Heart left ventricle (tissue), 13 donors: Measurements from ENCODE around the gene MEGF9.

Experiments
- POLR2A ChIP-seq, 2 donors: fragments of 450-650 bp; IDR thresholded peaks; one replicate each; pipeline ENCODE4 v1.6.1; 2017; ENCODE audit warnings: antibody characterized with exemption in 2 of 2, mild to moderate bottlenecking in 2 of 2, moderate library complexity in 2 of 2
- TF ChIP-seq, protein P1 (sequence below), 12 donors: fragments of 200-600 bp; sonication (generic) in 4 of 12; IDR thresholded peaks; one replicate each; pipeline versions ENCODE4 v1.5.0 to v1.8.0; 2018 to 2022; ENCODE audit warnings: antibody characterized with exemption in 12 of 12, mild to moderate bottlenecking in 5 of 12
- donor health status: ischemic (EF 13 %, LVEDD 7.1; RV severe dilation, severe dysfunction).
- donor health status: DM: no; HTN: yes; CAD: no.
- donor health status: DM: no; HTN: no; CAD: no.
- donor health status: ischemic (EF 25% LVEDD 6.9; RV normal size, moderate dysfunction).
- donor health status: ischemic (EF 25% LVEDD 5.7; RV mildly dilated, moderate dysfunction).
- donor health status: ischemic (EF 35%, LVEDD 5.7; RV mildly dilated, moderate dysfunction).
- donor health status: nonischemic (EF 11% LVEDD 7.7; RV severe dilation, severe dysfunction).
- donor health status: DM: yes; HTN: yes; CAD: no.
- donor health status: PGD.
- donor health status: ischemic (EF 29% LVEDD 5.4; RV normal size, mild dysfunction).
- donor health status: nonischemic (EF 23%, LVEDD 6.1; RV moderate dilation, normal function).

DNA sequence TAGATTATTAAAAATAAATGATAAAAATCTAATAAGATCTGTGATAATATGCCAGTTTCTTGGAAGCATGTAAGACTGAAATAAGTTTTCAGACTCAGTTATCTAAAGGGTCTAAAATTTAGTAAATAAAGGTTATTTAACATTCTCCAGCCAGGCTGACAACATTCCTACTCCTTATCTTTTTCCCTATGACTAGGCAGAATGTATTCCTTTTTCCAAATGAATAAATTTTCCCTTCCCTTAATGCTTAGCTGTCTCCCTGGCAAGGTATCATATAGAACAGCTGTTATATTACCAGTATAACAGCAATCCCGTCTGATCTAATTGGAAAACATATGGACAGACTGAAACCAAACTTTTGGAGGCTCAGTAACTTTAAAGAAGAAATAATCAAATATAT, 13.0 kb downstream of the MEGF9 start:
- TF ChIP-seq, protein P1, sequence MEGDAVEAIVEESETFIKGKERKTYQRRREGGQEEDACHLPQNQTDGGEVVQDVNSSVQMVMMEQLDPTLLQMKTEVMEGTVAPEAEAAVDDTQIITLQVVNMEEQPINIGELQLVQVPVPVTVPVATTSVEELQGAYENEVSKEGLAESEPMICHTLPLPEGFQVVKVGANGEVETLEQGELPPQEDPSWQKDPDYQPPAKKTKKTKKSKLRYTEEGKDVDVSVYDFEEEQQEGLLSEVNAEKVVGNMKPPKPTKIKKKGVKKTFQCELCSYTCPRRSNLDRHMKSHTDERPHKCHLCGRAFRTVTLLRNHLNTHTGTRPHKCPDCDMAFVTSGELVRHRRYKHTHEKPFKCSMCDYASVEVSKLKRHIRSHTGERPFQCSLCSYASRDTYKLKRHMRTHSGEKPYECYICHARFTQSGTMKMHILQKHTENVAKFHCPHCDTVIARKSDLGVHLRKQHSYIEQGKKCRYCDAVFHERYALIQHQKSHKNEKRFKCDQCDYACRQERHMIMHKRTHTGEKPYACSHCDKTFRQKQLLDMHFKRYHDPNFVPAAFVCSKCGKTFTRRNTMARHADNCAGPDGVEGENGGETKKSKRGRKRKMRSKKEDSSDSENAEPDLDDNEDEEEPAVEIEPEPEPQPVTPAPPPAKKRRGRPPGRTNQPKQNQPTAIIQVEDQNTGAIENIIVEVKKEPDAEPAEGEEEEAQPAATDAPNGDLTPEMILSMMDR (IDR thresholded peaks at IDR 0.05) = no peak
- TF ChIP-seq POLR2A (IDR thresholded peaks at IDR 0.05) = no peak
